PFSK-1 (cell line): ENCODE data around the gene LYPLAL1.

ENCODE experiments used
- POLR2AphosphoS5 ChIP-seq: IDR thresholded peaks from 2 replicates; pipeline ENCODE4 v1.6.1; 2012; ENCODE audit warnings: low read depth, mild to moderate bottlenecking, control low read depth, low read length, moderate library complexity
- REST ChIP-seq, 2 experiments: IDR thresholded peaks; 2 replicates each; pipeline versions ENCODE4 v1.6.1 to v1.8.0; 2011 to 2012; ENCODE audit warnings: low read depth in 2 of 2, low read length in 2 of 2, control low read depth in 1 of 2, inconsistent platforms in 1 of 2, mild to moderate bottlenecking in 1 of 2, moderate library complexity in 1 of 2; ENCODE audit not compliant: insufficient read depth in 1 of 2
- SIN3A ChIP-seq: IDR thresholded peaks from 2 replicates; pipeline ENCODE4 v1.6.1; 2012; ENCODE audit warnings: mild to moderate bottlenecking, low read length, moderate library complexity, borderline replicate concordance; ENCODE audit not compliant: insufficient read depth

- no peak for TF ChIP-seq REST (IDR thresholded peaks at IDR 0.05; ENCODE audit: insufficient read depth in 1 of 2, low read depth in 2 of 2, low read length in 2 of 2)
- TF ChIP-seq SIN3A, result no peak
- TF ChIP-seq POLR2AphosphoS5, result no peak
Measured at GRCh38 chr1:219185486-219186117, 11.9 kb downstream of the LYPLAL1 start.
